Peyer's patch (tissue), 4 donors: ENCODE data around the gene ELF5. TPM values are rescaled to one million over a fixed set of nuclear protein-coding genes. Genes with fewer than 3 reads are reported as not detected.

Experiments used
- DNase-seq, 3 donors: peaks; one replicate each; pipeline ENCODE4 v3.0.0-alpha.2; 2017 to 2019
- H3K27ac ChIP-seq, 4 donors: fragments of 200-600 bp; sonication (generic); one replicate each; pipeline ENCODE4 v1.5.1; 2016 to 2019
- H3K27me3 ChIP-seq, 2 donors: fragments of 200-600 bp; sonication (generic); one replicate each; pipeline ENCODE4 v1.5.1; 2019
- H3K36me3 ChIP-seq, 3 donors: fragments of 200-600 bp; sonication (generic); one replicate each; pipeline ENCODE4 v1.5.1; 2016 to 2019
- H3K4me1 ChIP-seq, 4 donors: fragments of 200-600 bp; sonication (generic); one replicate each; pipeline ENCODE4 v1.5.1; 2016 to 2019
- H3K4me3 ChIP-seq, 4 donors: fragments of 200-600 bp; sonication (generic); 1 replicate in 3 of 4; 2 replicates in 1 of 4; pipeline ENCODE4 v1.5.1; 2016 to 2019; ENCODE audit warnings: mild to moderate bottlenecking in 1 of 4
- H3K9me3 ChIP-seq, 4 donors: fragments of 200-600 bp; sonication (generic); one replicate each; pipeline ENCODE4 v1.5.1; 2016 to 2019; ENCODE audit warnings: mild to moderate bottlenecking in 1 of 4
- POLR2A ChIP-seq, 2 donors: fragments of 450-650 bp; IDR thresholded peaks; one replicate each; pipeline ENCODE4 v1.5.1; 2017; ENCODE audit warnings: antibody characterized with exemption in 2 of 2, mild to moderate bottlenecking in 2 of 2, moderate library complexity in 2 of 2
- total RNA-seq, 4 donors: library from RNA; depleted of rRNA; stranded (reverse); fragments of >200 nt; gene quantifications; one replicate each; pipeline ENCODE4 v1.1.0, GENCODE V29; 2016
- TF ChIP-seq, protein P1 (sequence below), 6 experiments: fragments of 450-650 bp in 4 of 6; fragments of 200-600 bp in 2 of 6; sonication (generic) in 1 of 6; IDR thresholded peaks; one replicate each; pipeline ENCODE4 v1.5.1; 2017 to 2019; ENCODE audit warnings: antibody characterized with exemption in 6 of 6, mild to moderate bottlenecking in 3 of 6, moderate library complexity in 1 of 6

The ELF5 gene
- total RNA-seq, 4 donors from 2014 or later: not detected

DNA sequence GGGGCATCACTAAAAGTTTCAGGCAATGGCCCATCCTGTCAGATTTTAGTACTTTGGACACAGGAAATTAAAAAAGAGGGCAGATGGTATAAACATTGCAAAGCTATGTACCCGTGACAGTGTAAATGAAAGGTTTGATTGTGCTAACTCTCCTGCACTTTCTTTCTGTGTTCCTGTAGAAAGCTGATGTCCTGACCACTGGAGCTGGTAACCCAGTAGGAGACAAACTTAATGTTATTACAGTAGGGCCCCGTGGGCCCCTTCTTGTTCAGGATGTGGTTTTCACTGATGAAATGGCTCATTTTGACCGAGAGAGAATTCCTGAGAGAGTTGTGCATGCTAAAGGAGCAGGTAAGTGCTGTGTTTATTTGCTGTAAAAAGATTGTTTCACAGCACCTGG lies 64.6 kb downstream of the ELF5 start:
- peaks cover 0 to 6% (median 2%) of the 10 kb centered on the region in 4 donors for H3K4me1 ChIP-seq
- no peaks in the 10 kb centered on the region for H3K27me3 ChIP-seq
- H3K4me3 ChIP-seq: no peak overlapping the region
- H3K27ac ChIP-seq: no peak overlapping the region
- no peaks in the 10 kb centered on the region for H3K9me3 ChIP-seq
- DNase-seq: no peak
- TF ChIP-seq POLR2A (IDR thresholded peaks at IDR 0.05): no peak
- TF ChIP-seq, protein P1, sequence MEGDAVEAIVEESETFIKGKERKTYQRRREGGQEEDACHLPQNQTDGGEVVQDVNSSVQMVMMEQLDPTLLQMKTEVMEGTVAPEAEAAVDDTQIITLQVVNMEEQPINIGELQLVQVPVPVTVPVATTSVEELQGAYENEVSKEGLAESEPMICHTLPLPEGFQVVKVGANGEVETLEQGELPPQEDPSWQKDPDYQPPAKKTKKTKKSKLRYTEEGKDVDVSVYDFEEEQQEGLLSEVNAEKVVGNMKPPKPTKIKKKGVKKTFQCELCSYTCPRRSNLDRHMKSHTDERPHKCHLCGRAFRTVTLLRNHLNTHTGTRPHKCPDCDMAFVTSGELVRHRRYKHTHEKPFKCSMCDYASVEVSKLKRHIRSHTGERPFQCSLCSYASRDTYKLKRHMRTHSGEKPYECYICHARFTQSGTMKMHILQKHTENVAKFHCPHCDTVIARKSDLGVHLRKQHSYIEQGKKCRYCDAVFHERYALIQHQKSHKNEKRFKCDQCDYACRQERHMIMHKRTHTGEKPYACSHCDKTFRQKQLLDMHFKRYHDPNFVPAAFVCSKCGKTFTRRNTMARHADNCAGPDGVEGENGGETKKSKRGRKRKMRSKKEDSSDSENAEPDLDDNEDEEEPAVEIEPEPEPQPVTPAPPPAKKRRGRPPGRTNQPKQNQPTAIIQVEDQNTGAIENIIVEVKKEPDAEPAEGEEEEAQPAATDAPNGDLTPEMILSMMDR (IDR thresholded peaks at IDR 0.05): no peak
- H3K36me3 ChIP-seq: peaks cover 0 to 50% (median 0%) of the 10 kb centered on the region in 3 donors

DNA sequence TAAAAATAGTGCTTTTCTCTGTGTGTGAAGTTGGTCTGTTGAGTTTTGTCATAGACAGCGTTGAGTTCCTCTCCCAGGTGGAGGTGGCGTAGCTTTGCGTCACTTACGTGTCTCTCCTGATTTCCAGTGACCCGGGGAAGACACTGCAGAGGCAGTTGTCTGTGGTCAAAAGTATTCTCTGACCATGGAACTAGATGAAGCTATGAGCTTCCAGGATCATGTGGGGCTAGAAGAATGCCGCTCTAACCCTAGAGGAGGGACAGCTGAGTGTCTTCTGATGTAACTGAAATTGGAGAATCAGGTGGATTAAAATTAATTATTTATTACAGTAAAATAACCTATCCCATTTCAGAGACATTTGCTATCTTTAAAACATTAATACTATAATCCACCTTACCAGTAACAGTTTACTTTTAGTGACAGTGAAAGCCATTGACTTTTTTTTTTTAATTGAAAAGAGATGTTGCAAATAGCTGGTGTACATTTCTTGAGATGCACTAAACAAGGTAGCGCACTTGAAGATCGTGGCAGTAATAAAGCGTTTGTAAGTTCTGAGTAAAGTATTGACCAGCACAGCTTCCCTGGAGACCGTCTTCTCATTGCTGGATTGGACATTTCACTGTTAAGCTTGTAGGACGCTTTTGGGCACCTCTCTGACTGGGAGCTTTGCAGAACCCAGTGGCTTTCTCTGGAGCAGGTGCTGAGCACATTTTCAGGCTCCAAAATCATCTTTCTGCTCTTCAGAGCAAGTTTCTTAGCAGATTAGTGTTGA lies 65.2 kb downstream of the ELF5 start:
- no peak for DNase-seq
- Histone ChIP-seq H3K27ac (no peak overlapping the region), H3K36me3 (peaks cover 0 to 44% (median 0%) of the 10 kb centered on the region in 3 donors), H3K27me3 (no peaks in the 10 kb centered on the region), H3K4me1 (peaks cover 0 to 7% (median 5%) of the 10 kb centered on the region in 4 donors), H3K4me3 (no peak overlapping the region), H3K9me3 (no peaks in the 10 kb centered on the region)
- TF ChIP-seq POLR2A (IDR thresholded peaks at IDR 0.05): no peak
- TF ChIP-seq, protein P1 (IDR thresholded peaks at IDR 0.05): no peak

DNA sequence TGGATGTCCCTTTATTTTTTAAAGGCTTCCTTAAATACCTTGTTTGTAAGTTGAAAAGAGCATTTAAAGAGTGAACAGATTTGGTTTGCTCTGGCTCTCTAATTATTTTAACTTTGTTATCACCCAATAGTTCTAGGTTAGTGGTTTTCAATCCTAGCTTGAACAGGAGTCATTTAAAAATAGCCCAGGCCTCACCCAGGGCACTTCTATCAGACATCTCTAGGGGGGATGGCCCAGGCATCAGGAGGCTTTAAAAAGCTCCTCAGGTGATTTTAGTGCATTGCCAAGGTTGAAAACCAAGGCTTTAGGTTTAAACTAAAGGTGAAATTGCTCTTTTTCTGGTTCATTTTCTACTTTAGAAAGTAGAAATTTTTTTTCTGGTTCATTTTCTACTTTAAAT lies 66.5 kb downstream of the ELF5 start:
- TF ChIP-seq POLR2A (IDR thresholded peaks at IDR 0.05): no peak
- TF ChIP-seq, protein P1 (IDR thresholded peaks at IDR 0.05): no peak
- no peaks in the 10 kb centered on the region for H3K9me3 ChIP-seq

DNA sequence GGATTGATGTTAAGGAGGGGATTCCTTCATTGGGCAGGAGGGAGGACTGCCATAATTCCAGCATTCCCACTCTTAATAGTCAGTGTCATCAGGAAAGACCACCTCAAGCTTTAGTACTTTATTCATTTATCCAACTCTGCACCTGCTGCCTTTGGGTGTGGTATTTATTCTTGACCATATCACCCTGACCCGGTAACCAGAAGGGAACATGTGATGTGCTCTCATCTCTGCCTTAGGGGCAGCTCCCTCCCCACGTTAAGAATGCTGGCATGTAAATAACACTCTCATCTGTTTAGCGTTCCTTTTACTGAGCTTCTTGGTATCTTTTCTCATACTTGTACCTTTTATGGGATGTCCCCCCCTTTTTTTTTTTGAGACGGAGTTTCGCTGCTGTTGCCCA lies 67.2 kb downstream of the ELF5 start:
- H3K4me1 ChIP-seq: peaks cover 0 to 7% (median 5%) of the 10 kb centered on the region in 4 donors
- H3K36me3 ChIP-seq: peaks cover 0 to 26% (median 0%) of the 10 kb centered on the region in 3 donors
- H3K9me3 ChIP-seq: no peaks in the 10 kb centered on the region
- H3K27ac ChIP-seq: no peak overlapping the region
- DNase-seq: no peak
- no peak overlapping the region for H3K4me3 ChIP-seq
- no peaks in the 10 kb centered on the region for H3K27me3 ChIP-seq
- TF ChIP-seq, protein P1 (IDR thresholded peaks at IDR 0.05): no peak
- no peak for TF ChIP-seq POLR2A (IDR thresholded peaks at IDR 0.05)

More for the DNA sequence above, 66.5 kb downstream of the ELF5 start:
- Histone ChIP-seq H3K4me1 (peaks cover 0 to 7% (median 5%) of the 10 kb centered on the region in 4 donors), H3K4me3 (no peak overlapping the region), H3K36me3 (peaks cover 0 to 30% (median 0%) of the 10 kb centered on the region in 3 donors), H3K27ac (no peak overlapping the region), H3K27me3 (no peaks in the 10 kb centered on the region)
- DNase-seq: no peak

DNA sequence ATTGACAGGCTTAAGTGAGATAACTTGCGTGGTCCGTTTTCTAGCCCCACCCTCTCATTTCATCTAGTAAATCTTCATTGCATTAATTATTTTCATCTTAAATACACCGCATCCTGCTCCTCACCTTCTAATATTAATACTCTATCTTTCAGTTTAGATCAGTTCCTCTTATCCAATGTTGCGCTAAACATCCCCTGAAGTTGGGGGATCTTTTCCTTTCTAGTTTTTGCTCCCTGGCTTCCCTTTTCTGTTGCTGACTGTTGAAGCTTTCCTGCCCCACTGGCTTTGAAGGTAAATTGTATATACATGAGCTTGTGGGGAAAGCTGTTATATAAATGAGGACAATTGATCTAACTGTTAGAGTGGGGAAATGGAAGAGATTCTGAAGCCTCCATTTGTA lies 67.6 kb downstream of the ELF5 start:
- H3K27me3 ChIP-seq: no peaks in the 10 kb centered on the region
- H3K36me3 ChIP-seq: peaks cover 0 to 21% (median 0%) of the 10 kb centered on the region in 3 donors
- TF ChIP-seq POLR2A (IDR thresholded peaks at IDR 0.05): no peak
- TF ChIP-seq, protein P1 (IDR thresholded peaks at IDR 0.05): no peak
- H3K4me1 ChIP-seq: peaks cover 0 to 7% (median 5%) of the 10 kb centered on the region in 4 donors
- no peak overlapping the region for H3K27ac ChIP-seq
- DNase-seq: no peak
- no peaks in the 10 kb centered on the region for H3K9me3 ChIP-seq
- H3K4me3 ChIP-seq: no peak overlapping the region
